Activated T-helper 1 cell treated with anti-CD3 and anti-CD28 coated beads, Interleukin-2, amount 50 U/mL, for 16 hours (primary cell): ENCODE data around the gene PALB2.

Source experiments
- DNase-seq, 2 donors: peaks; one replicate each; pipeline ENCODE4 v3.0.0-alpha.2; 2020; ENCODE audit warnings: low read depth in 1 of 2, low spot score in 1 of 2

Gene PALB2

GRCh38 chr16:23556881-23557778, 84.0 kb downstream of the PALB2 start, which contains the start of the genes EARS2 and UBFD1:
EARS2 (minus strand) TSS chr16:23557350; CDS start chr16:23557343, 7 bp downstream.
UBFD1 (plus strand) TSS chr16:23557727; CDS start chr16:23557743, 16 bp downstream.
- peak; percentile 81 to 95 for DNase-seq

GRCh38 chr16:23554536-23554935, 86.6 kb downstream of the PALB2 start:
- DNase-seq = no peak
